H1 (cell line): Measurements from ENCODE around the gene ARMC9. TPM values are rescaled to one million over a fixed set of nuclear protein-coding genes. Genes with fewer than 3 reads are reported as not detected.

Experiments
- ATF3 ChIP-seq: IDR thresholded peaks from 2 replicates; pipeline ENCODE4 v1.6.1; 2011; ENCODE audit warnings: low read depth, mild to moderate bottlenecking, low read length; ENCODE audit not compliant: insufficient read depth
- BACH1 ChIP-seq: IDR thresholded peaks from 2 replicates; pipeline ENCODE4 v1.6.1; 2012; ENCODE audit warnings: low read length, improper control_type of control experiment
- BCL11A ChIP-seq, 2 experiments: IDR thresholded peaks; one replicate each; pipeline ENCODE4 v1.6.1; 2011; ENCODE audit warnings: low read depth in 2 of 2, low read length in 2 of 2, mild to moderate bottlenecking in 2 of 2
- CBX5 ChIP-seq: fragments of 300-800, 300-1000 bp; sonication (generic); IDR thresholded peaks from 2 replicates; pipeline ENCODE4 v1.7.1; 2016; ENCODE audit warnings: antibody characterized with exemption, low read length, low read depth
- CHD2 ChIP-seq: IDR thresholded peaks from 2 replicates; pipeline ENCODE4 v1.6.1; 2012; ENCODE audit warnings: low read length, improper control_type of control experiment
- CREB1 ChIP-seq: IDR thresholded peaks from 2 replicates; pipeline ENCODE4 v1.6.1; 2012; ENCODE audit warnings: inconsistent platforms
- CTCF ChIP-seq, 3 experiments: IDR thresholded peaks; 1 replicate in 2 of 3; 2 replicates in 1 of 3; pipeline versions ENCODE4 v1.5.1 to v1.6.1; 2011; ENCODE audit warnings: low read length in 3 of 3, mild to moderate bottlenecking in 3 of 3, inconsistent platforms in 2 of 3, low read depth in 1 of 3, moderate library complexity in 1 of 3; ENCODE audit not compliant: insufficient read depth in 1 of 3; ENCODE audit errors: control extremely low read depth in 1 of 3
- EGR1 ChIP-seq: IDR thresholded peaks from 2 replicates; pipeline ENCODE4 v1.6.1; 2011; ENCODE audit warnings: low read depth, low read length, borderline replicate concordance
- EZH2 ChIP-seq: fragments of 200-600 bp; sonication (generic); IDR thresholded peaks from 2 replicates; pipeline ENCODE4 v1.7.1; 2012; ENCODE audit warnings: low read depth, mild to moderate bottlenecking, moderate library complexity, low read length, inconsistent platforms; ENCODE audit not compliant: severe bottlenecking
- FOSL1 ChIP-seq: IDR thresholded peaks from 2 replicates; pipeline ENCODE4 v1.6.1; 2011; ENCODE audit warnings: mild to moderate bottlenecking, low read depth, low read length, moderate library complexity; ENCODE audit not compliant: insufficient read depth
- HDAC2 ChIP-seq, 2 experiments: fragments of 300-600 bp in 1 of 2; sonication (generic) in 1 of 2; IDR thresholded peaks; 2 replicates each; pipeline ENCODE4 v1.6.1; 2011 to 2012; ENCODE audit warnings: low read depth in 2 of 2, low read length in 2 of 2, mild to moderate bottlenecking in 2 of 2, moderate library complexity in 2 of 2, borderline replicate concordance in 1 of 2, inconsistent platforms in 1 of 2
- KDM5A ChIP-seq: fragments of 200-600 bp; IDR thresholded peaks from 2 replicates; pipeline ENCODE4 v1.7.1; 2012; ENCODE audit warnings: mild to moderate bottlenecking, low read length, inconsistent platforms, mixed read lengths
- MAFK ChIP-seq: IDR thresholded peaks from 2 replicates; pipeline ENCODE4 v1.6.1; 2012; ENCODE audit warnings: low read depth, mild to moderate bottlenecking, improper control_type of control experiment, low read length
- POU5F1 ChIP-seq: IDR thresholded peaks from 2 replicates; pipeline ENCODE4 v1.6.1; 2011; ENCODE audit warnings: low read depth, mild to moderate bottlenecking, low read length, moderate library complexity
- RAD21 ChIP-seq, 2 experiments: IDR thresholded peaks in 1 of 2; conservative IDR thresholded peaks in 1 of 2; 2 replicates each; pipeline ENCODE4 v1.6.1; 2011; ENCODE audit warnings: low read depth in 2 of 2, low read length in 2 of 2, improper control_type of control experiment in 1 of 2, inconsistent platforms in 1 of 2, mild to moderate bottlenecking in 1 of 2, moderate library complexity in 1 of 2
- RXRA ChIP-seq: IDR thresholded peaks from 2 replicates; pipeline ENCODE4 v1.6.1; 2011; ENCODE audit warnings: low read depth, mild to moderate bottlenecking, low read length, moderate library complexity; ENCODE audit not compliant: insufficient read depth
- SAP30 ChIP-seq: fragments of 300-600 bp; sonication (generic); IDR thresholded peaks from 2 replicates; pipeline ENCODE4 v1.7.1; 2012; ENCODE audit warnings: low read length, moderate library complexity, mild to moderate bottlenecking, inconsistent platforms; ENCODE audit not compliant: insufficient read depth, insufficient replicate concordance
- SIX5 ChIP-seq: IDR thresholded peaks from 2 replicates; pipeline ENCODE4 v1.6.1; 2011; ENCODE audit warnings: mild to moderate bottlenecking, low read depth, low read length
- SP2 ChIP-seq: IDR thresholded peaks from 2 replicates; pipeline ENCODE4 v1.6.1; 2012; ENCODE audit warnings: mild to moderate bottlenecking, low read length, inconsistent platforms
- TAF1 ChIP-seq: IDR thresholded peaks from 2 replicates; pipeline ENCODE4 v1.6.1; 2011; ENCODE audit warnings: mild to moderate bottlenecking, low read depth, low read length
- TCF12 ChIP-seq: IDR thresholded peaks from 2 replicates; pipeline ENCODE4 v1.6.1; 2011; ENCODE audit warnings: low read depth, mild to moderate bottlenecking, low read length
- YY1 ChIP-seq: IDR thresholded peaks from 2 replicates; pipeline ENCODE4 v1.6.1; 2011; ENCODE audit warnings: low read depth, mild to moderate bottlenecking, low read length
- polyA plus RNA-seq, 7 experiments: library from polyadenylated mRNA; depleted of rRNA in 3 of 7; stranded (reverse) in 5 of 7; unstranded in 2 of 7; fragments of >200 nt in 5 of 7; fragments of 200-250 nt in 2 of 7; gene quantifications; 1 replicate in 5 of 7; 2 replicates in 1 of 7; 4 replicates in 1 of 7; pipeline versions ENCODE4 v1.2.1 to v1.2.3, GENCODE V29; 2011 to 2013; ENCODE audit warnings: missing spikeins in 2 of 7, mixed read lengths in 2 of 7
- total RNA-seq: library from RNA; stranded (reverse); fragmentation: NEBNext Ultra II Directional; extraction: Animal tissue kit (Norgen Biotek cat#: 25700); gene quantifications from 2 replicates; pipeline ENCODE4 v1.2.1, GENCODE V29; 2021

Gene ARMC9
- total and polyA plus RNA-seq, 2 of the 8 experiments (the other 6 are each of a cell fraction or from before 2014, with no cell fraction given): 23.2 to 36.1 TPM

GRCh38 chr2:231190531-231191197 lies 7.8 kb upstream of the ARMC9 start (continued):
- peak; percentile 61 for TF ChIP-seq TAF1
- TF ChIP-seq CTCF (IDR thresholded peaks at IDR 0.05; ENCODE audit: control extremely low read depth in 1 of 3, insufficient read depth in 1 of 3, low read depth in 1 of 3, low read length in 3 of 3): peak; percentile 20 to 50 (median 40); a peak in 3 of 4 replicates
- TF ChIP-seq YY1: peak; percentile 25; the same call in 1 of the 2 replicates
- no peak for TF ChIP-seq CHD2
- TF ChIP-seq RAD21 (IDR thresholded peaks at IDR 0.05 in 1 of 2, conservative IDR thresholded peaks at IDR 0.05 in 1 of 2; ENCODE audit: low read depth in 2 of 2, low read length in 2 of 2): peak in 1 of 2 experiments; percentile 30; a peak in 2 of 4 replicates
- TF ChIP-seq BACH1: no peak
- TF ChIP-seq MAFK: no peak
- no peak for TF ChIP-seq ATF3
- no peak for TF ChIP-seq EGR1
- no peak for TF ChIP-seq POU5F1
- TF ChIP-seq FOSL1: no peak
- TF ChIP-seq BCL11A (IDR thresholded peaks at IDR 0.05; ENCODE audit: low read depth in 2 of 2, low read length in 2 of 2): no peak
- no peak for TF ChIP-seq HDAC2 (IDR thresholded peaks at IDR 0.05; ENCODE audit: borderline replicate concordance in 1 of 2, low read depth in 2 of 2, low read length in 2 of 2)
- TF ChIP-seq SIX5: no peak
- TF ChIP-seq RXRA: no peak
- no peak for TF ChIP-seq EZH2
- no peak for TF ChIP-seq SP2
- no peak for TF ChIP-seq KDM5A
- TF ChIP-seq CBX5: no peak
- TF ChIP-seq SAP30: no peak
- TF ChIP-seq TCF12: no peak
- TF ChIP-seq CREB1: 0 out of 2 replicates have a peak, but pooled peaks have one; percentile 42
